Karpas-422 (cell line): Measurements from ENCODE around the gene TNS3. TPM values are rescaled to one million over a fixed set of nuclear protein-coding genes. Genes with fewer than 3 reads are reported as not detected.

ENCODE experiments used
- DNase-seq: peaks from one replicate; pipeline ENCODE4 v3.0.0-alpha.2; 2015
- H2AFZ ChIP-seq: fragments of 200-600 bp; sonication (generic); 2 replicates; pipeline ENCODE4 v1.6.1; 2014; ENCODE audit warnings: antibody characterized with exemption, low read length, mixed read lengths
- H3K27ac ChIP-seq: fragments of 200-600 bp; sonication (generic); 2 replicates; pipeline ENCODE4 v1.5.1; 2014; ENCODE audit warnings: mild to moderate bottlenecking, low read length, moderate library complexity
- H3K27me3 ChIP-seq: fragments of 200-600 bp; sonication (generic); 2 replicates; pipeline ENCODE4 v1.6.1; 2014; ENCODE audit warnings: low read length, mixed read lengths
- H3K36me3 ChIP-seq: fragments of 200-600 bp; sonication (generic); 2 replicates; pipeline ENCODE4 v1.6.1; 2014; ENCODE audit warnings: low read length, mixed read lengths; ENCODE audit not compliant: insufficient read depth
- H3K4me1 ChIP-seq: fragments of 200-600 bp; sonication (generic); 2 replicates; pipeline ENCODE4 v1.6.1; 2014; ENCODE audit warnings: mild to moderate bottlenecking, low read length, mixed read lengths
- H3K4me2 ChIP-seq: fragments of 200-600 bp; sonication (generic); 2 replicates; pipeline ENCODE4 v1.6.1; 2014; ENCODE audit warnings: low read length, low read depth, mild to moderate bottlenecking; ENCODE audit not compliant: poor library complexity, severe bottlenecking
- H3K4me3 ChIP-seq: fragments of 200-600 bp; sonication (generic); 2 replicates; pipeline ENCODE4 v1.5.1; 2014; ENCODE audit warnings: mild to moderate bottlenecking, antibody characterized with exemption, low read length, mixed read lengths
- H3K79me2 ChIP-seq: fragments of 200-600 bp; sonication (generic); 2 replicates; pipeline ENCODE4 v1.6.1; 2014; ENCODE audit warnings: mild to moderate bottlenecking, low read length, mixed read lengths
- H3K9ac ChIP-seq: fragments of 200-600 bp; sonication (generic); 2 replicates; pipeline ENCODE4 v1.6.0; 2014; ENCODE audit warnings: low read length
- H3K9me2 ChIP-seq: fragments of 200-600 bp; sonication (generic), shearing (Covaris generic); replicated peaks from 2 replicates; pipeline ENCODE4 v1.6.0; 2014; ENCODE audit warnings: mild to moderate bottlenecking, low read length, moderate library complexity; ENCODE audit not compliant: insufficient read depth
- H3K9me3 ChIP-seq: fragments of 300-700, 200-600 bp; sonication (generic); 2 replicates; pipeline ENCODE4 v1.6.1; 2014; ENCODE audit warnings: low read length, mixed read lengths
- H4K20me1 ChIP-seq: fragments of 200-600 bp; sonication (generic); 2 replicates; pipeline ENCODE4 v1.6.1; 2014; ENCODE audit warnings: mild to moderate bottlenecking, antibody characterized with exemption, low read length, low read depth; ENCODE audit not compliant: insufficient read depth
- total RNA-seq: library from RNA; depleted of rRNA; stranded (reverse); fragments of >200 nt; shearing (Covaris generic); gene quantifications from 2 replicates; pipeline ENCODE4 v1.2.3, GENCODE V29; 2014; ENCODE audit warnings: low replicate concordance

The TNS3 gene
- total RNA-seq, 1 experiment from 2014 or later = 56.6 TPM

- Histone ChIP-seq H3K36me3 (no peaks in the 10 kb centered on the region), H3K9ac (no peak overlapping the region), H3K9me2 (no peaks in the 10 kb centered on the region), H4K20me1 (no peaks in the 10 kb centered on the region), H2AFZ (no peak overlapping the region), H3K9me3 (no peaks in the 10 kb centered on the region), H3K4me3 (no peak overlapping the region), H3K27me3 (no peaks in the 10 kb centered on the region), H3K79me2 (no peaks in the 10 kb centered on the region), H3K4me2 (no peak overlapping the region), H3K27ac (no peak overlapping the region), H3K4me1 (peaks cover 4% of the 10 kb centered on the region)
- no peak for DNase-seq
Measured at GRCh38 chr7:47271749-47272148, 310.2 kb downstream of the TNS3 start.

- H3K27me3 ChIP-seq = no peaks in the 10 kb centered on the region
- no peak for DNase-seq
Measured at GRCh38 chr7:47268851-47269836, 312.8 kb downstream of the TNS3 start.

GRCh38 chr7:47267346-47267745, 314.6 kb downstream of the TNS3 start:
- Histone ChIP-seq H4K20me1 (no peaks in the 10 kb centered on the region), H3K9me3 (no peaks in the 10 kb centered on the region), H3K9me2 (no peaks in the 10 kb centered on the region), H3K4me1 (peaks cover 9% of the 10 kb centered on the region), H2AFZ (no peak overlapping the region), H3K27me3 (no peaks in the 10 kb centered on the region), H3K79me2 (no peaks in the 10 kb centered on the region), H3K27ac (no peak overlapping the region), H3K9ac (no peak overlapping the region), H3K36me3 (no peaks in the 10 kb centered on the region), H3K4me2 (no peak overlapping the region), H3K4me3 (no peak overlapping the region)
- no peak for DNase-seq

More at GRCh38 chr7:47268851-47269836, 312.8 kb downstream of the TNS3 start:
- Histone ChIP-seq H3K9me2 (no peaks in the 10 kb centered on the region), H3K9ac (no peak overlapping the region), H3K27ac (no peak overlapping the region), H3K79me2 (no peaks in the 10 kb centered on the region), H2AFZ (no peak overlapping the region), H3K9me3 (no peaks in the 10 kb centered on the region), H4K20me1 (no peaks in the 10 kb centered on the region), H3K4me1 (peaks cover 9% of the 10 kb centered on the region), H3K4me2 (no peak overlapping the region), H3K36me3 (no peaks in the 10 kb centered on the region), H3K4me3 (no peak overlapping the region)

GRCh38 chr7:47266799-47267198, 315.1 kb downstream of the TNS3 start:
- Histone ChIP-seq H3K9me3 (no peaks in the 10 kb centered on the region), H3K79me2 (no peaks in the 10 kb centered on the region), H2AFZ (no peak overlapping the region), H3K27ac (peak overlapping the region; percentile 24; the same call in 1 of the 2 replicates), H3K9ac (no peak overlapping the region), H3K4me1 (peaks cover 9% of the 10 kb centered on the region), H3K27me3 (no peaks in the 10 kb centered on the region), H3K36me3 (peaks cover 3% of the 10 kb centered on the region; the same call in 1 of the 2 replicates), H3K9me2 (no peaks in the 10 kb centered on the region), H4K20me1 (no peaks in the 10 kb centered on the region), H3K4me2 (no peak overlapping the region), H3K4me3 (no peak overlapping the region)
- DNase-seq = no peak

GRCh38 chr7:47266131-47266706, 315.7 kb downstream of the TNS3 start:
- peaks cover 3% of the 10 kb centered on the region; the same call in 1 of the 2 replicates for H3K36me3 ChIP-seq
- no peaks in the 10 kb centered on the region for H3K27me3 ChIP-seq
- H3K4me1 ChIP-seq = peaks cover 9% of the 10 kb centered on the region
- peak overlapping the region; percentile 24; the same call in 1 of the 2 replicates for H3K27ac ChIP-seq
- H3K4me2 ChIP-seq = no peak overlapping the region
- no peaks in the 10 kb centered on the region for H3K9me2 ChIP-seq
- H2AFZ ChIP-seq = no peak overlapping the region
- H3K4me3 ChIP-seq = no peak overlapping the region
- H3K9me3 ChIP-seq = no peaks in the 10 kb centered on the region
- H3K9ac ChIP-seq = no peak overlapping the region
- DNase-seq = peak; percentile 87
- no peaks in the 10 kb centered on the region for H4K20me1 ChIP-seq
- no peaks in the 10 kb centered on the region for H3K79me2 ChIP-seq

- no peaks in the 10 kb centered on the region for H3K27me3 ChIP-seq
Measured at GRCh38 chr7:47265621-47266020, 316.3 kb downstream of the TNS3 start.

GRCh38 chr7:47264021-47264651, 317.8 kb downstream of the TNS3 start:
- H3K27me3 ChIP-seq = no peaks in the 10 kb centered on the region
- no peak for DNase-seq
- no peaks in the 10 kb centered on the region for H3K9me2 ChIP-seq
- H3K9ac ChIP-seq = no peak overlapping the region
- no peak overlapping the region for H3K4me2 ChIP-seq
- H4K20me1 ChIP-seq = no peaks in the 10 kb centered on the region
- no peaks in the 10 kb centered on the region for H3K9me3 ChIP-seq
- no peak overlapping the region for H2AFZ ChIP-seq
- H3K4me3 ChIP-seq = no peak overlapping the region
- H3K36me3 ChIP-seq = peaks cover 5% of the 10 kb centered on the region; the same call in 1 of the 2 replicates
- peaks cover 9% of the 10 kb centered on the region for H3K4me1 ChIP-seq
- H3K79me2 ChIP-seq = no peaks in the 10 kb centered on the region
- H3K27ac ChIP-seq = no peak overlapping the region

More at GRCh38 chr7:47265621-47266020, 316.3 kb downstream of the TNS3 start:
- no peak for DNase-seq
- H3K27ac ChIP-seq = no peak overlapping the region
- peaks cover 3% of the 10 kb centered on the region; the same call in 1 of the 2 replicates for H3K36me3 ChIP-seq
- peaks cover 9% of the 10 kb centered on the region for H3K4me1 ChIP-seq
- no peaks in the 10 kb centered on the region for H3K79me2 ChIP-seq
- H3K4me3 ChIP-seq = no peak overlapping the region
- H2AFZ ChIP-seq = no peak overlapping the region
- no peaks in the 10 kb centered on the region for H4K20me1 ChIP-seq
- H3K4me2 ChIP-seq = no peak overlapping the region
- no peaks in the 10 kb centered on the region for H3K9me2 ChIP-seq
- no peak overlapping the region for H3K9ac ChIP-seq
- no peaks in the 10 kb centered on the region for H3K9me3 ChIP-seq

GRCh38 chr7:47262881-47263280, 319.0 kb downstream of the TNS3 start:
- Histone ChIP-seq H4K20me1 (no peaks in the 10 kb centered on the region), H3K4me1 (peaks cover 9% of the 10 kb centered on the region), H3K27ac (no peak overlapping the region), H3K4me3 (no peak overlapping the region), H3K9ac (no peak overlapping the region), H3K9me3 (no peaks in the 10 kb centered on the region), H3K36me3 (peaks cover 5% of the 10 kb centered on the region; the same call in 1 of the 2 replicates), H2AFZ (no peak overlapping the region), H3K79me2 (no peaks in the 10 kb centered on the region), H3K9me2 (no peaks in the 10 kb centered on the region), H3K27me3 (no peaks in the 10 kb centered on the region), H3K4me2 (no peak overlapping the region)
- no peak for DNase-seq
